Activated CD4-positive, alpha-beta T cell treated with anti-CD3 and anti-CD28 coated beads, Interleukin-2, amount 50 U/mL, for 1 hour (primary cell): Measurements from ENCODE around the gene REX1BD.

ENCODE experiments used
- DNase-seq: peaks from one replicate; pipeline ENCODE4 v3.0.0-alpha.2; 2020

The REX1BD gene

DNA sequence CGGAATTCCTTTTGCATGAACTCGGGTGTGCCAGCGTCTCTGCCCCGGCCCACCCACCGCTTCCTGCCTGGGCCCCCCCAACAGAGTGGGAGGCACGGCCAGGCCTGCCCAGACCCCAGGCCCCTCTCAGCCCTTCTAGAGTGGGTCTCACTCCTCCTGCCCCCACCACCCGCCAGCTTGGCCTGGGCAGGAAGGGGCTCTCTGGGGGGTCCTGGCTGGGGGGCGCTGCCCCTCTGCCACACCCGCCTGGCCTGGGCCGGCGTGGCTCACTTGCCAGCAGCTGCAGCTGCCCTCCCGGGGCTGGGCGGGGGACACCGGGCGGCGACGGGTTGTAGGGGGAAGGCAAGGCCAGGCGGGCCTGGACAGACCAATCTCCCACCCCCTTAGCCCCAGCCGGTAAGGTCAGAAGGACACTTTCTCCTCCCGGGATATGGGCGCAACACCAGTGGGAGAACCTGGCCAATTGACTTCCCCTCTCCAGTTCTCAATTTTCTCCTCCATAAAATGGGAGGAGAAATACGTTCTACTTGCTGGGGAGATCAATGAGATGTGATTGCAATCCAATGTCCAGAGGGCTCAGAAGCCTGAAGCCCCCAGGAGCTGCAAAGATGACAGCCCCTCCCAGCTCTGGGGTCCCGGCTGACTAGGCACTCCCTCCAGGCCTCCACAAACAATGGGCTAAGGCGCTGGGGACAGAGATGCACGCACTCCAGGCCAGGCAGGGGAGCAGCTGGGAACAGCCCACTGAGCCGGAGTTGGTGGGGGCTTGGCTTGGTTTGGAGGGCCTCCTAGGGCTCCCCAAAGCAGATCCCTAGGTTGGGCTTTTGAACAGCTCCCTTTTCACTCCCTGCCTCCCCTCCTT, 15.6 kb downstream of the REX1BD start:
- no peak for DNase-seq

DNA sequence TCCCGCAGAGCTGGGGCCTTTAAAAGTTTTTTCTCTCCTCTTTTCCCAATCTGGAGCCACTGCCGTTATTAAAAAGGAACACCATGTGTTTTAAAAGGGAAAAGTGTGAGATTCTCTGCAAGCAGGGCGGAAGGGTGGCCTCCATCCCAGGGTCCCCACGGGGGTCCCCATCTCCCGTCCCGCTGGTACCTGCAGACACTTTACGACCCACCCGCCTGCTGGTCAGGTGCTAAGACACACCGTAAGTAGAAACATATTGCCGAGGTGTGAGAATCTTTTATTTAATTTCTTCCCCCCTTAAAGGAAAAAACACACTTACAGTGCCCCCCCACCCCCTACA, 16.2 kb downstream of the REX1BD start:
- DNase-seq: no peak

DNA sequence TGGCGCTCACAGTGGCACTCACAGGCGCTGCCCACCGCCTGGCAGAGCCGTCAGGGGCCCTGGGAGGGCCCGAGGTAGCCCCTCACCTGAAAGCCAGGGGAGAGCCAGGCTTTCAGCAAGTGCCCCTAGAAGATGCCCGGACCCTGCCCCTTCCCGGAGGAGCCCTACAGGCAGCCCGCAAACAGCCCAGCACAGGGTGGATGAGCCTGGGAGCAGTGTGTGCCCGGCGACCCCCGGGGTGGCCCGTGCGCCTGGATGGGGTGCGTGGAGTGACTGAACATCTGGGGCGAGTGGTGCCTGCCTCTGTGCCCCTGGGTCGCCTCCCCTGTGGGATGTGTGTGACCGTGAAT, 16.6 kb downstream of the REX1BD start:
- DNase-seq: no peak

DNA sequence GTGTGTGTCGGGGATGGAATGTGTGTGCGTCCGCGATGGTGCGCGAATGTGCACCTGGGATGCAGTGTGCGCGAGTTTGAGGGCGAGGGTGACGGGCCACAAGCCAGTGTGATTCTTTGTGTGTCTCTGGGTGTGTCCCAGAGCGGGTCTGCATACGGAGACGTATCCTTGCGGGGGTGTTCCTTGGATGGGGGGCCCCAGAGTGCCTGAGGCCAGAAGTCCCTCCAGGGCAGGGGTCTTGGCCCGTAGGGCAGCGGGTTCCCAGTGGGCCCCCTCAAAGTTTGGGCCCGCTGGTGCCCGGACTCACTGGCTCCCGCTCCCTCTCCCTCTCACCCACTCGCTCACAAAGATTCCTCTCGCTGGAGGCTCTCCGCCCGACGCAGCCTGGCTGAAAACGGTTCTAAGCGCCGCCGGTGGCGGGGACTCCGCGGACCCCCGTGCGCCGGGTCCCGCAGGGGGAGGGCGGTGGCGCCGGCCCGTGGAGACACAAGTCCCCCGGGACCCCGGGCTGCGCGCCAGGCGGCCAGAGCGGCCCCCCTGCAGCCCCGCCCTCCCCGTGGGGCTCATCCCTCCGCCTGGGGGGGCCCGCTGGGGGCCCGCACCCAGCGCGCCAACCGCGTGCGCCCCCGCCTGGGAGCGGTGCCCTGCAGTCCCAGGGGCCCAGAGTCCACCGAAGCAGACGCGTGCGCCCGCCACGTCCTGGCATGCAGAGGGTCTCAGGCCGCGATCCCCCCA, 17.1 kb downstream of the REX1BD start:
- no peak for DNase-seq

DNA sequence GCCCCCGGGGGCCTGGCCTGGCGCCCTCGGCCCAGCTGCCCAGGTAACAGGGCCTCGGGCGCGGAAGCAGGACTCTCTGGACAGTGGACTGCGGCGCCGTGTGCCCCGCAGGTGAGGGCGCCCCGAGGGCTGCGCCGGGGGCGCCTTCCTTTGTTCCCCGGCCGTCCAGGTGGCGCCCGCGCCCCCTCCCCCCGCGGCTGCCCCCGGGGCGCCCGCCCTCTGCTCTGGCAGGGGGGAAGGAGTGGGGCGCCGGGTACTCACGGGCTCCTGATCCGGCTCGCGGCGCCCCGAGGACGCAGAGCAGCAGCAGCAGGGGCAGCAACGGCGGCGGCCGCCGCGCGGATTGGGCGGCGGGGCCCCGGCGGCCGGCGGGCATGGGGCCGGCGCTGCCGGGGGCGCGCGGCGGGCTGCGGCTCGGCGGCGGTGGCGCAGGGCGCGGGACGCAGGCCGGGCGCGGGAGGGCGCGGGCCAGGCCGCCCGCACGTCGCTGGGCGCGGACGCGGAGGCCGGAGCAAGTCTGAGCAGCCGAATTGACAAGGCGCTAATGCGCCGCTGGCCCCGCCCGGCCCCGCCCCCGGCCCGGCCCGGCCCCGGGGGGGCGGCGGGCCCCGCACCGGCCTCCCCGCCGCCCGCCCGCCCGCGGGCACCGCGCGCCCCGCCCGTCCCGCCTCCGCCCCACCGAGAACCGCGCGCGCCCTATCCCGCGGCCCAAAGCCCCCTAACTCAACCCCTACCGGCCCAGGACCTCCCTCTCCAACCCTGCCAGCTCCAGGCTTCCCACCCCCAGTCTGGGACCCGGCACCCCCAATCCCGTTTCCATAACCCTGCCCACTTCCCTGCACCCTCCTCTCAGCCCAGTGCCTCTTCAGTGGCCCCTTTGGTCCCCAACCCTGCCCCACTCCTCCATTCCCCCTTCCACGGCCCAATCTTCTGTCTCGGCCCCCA, 18.0 kb downstream of the REX1BD start, which contains the start of gene CRLF1:
Gene CRLF1, minus strand, starts transcription at position 519 of the 945 bp plus-strand sequence. Its CDS starts 143 bp downstream, at position 376.
- no peak for DNase-seq

DNA sequence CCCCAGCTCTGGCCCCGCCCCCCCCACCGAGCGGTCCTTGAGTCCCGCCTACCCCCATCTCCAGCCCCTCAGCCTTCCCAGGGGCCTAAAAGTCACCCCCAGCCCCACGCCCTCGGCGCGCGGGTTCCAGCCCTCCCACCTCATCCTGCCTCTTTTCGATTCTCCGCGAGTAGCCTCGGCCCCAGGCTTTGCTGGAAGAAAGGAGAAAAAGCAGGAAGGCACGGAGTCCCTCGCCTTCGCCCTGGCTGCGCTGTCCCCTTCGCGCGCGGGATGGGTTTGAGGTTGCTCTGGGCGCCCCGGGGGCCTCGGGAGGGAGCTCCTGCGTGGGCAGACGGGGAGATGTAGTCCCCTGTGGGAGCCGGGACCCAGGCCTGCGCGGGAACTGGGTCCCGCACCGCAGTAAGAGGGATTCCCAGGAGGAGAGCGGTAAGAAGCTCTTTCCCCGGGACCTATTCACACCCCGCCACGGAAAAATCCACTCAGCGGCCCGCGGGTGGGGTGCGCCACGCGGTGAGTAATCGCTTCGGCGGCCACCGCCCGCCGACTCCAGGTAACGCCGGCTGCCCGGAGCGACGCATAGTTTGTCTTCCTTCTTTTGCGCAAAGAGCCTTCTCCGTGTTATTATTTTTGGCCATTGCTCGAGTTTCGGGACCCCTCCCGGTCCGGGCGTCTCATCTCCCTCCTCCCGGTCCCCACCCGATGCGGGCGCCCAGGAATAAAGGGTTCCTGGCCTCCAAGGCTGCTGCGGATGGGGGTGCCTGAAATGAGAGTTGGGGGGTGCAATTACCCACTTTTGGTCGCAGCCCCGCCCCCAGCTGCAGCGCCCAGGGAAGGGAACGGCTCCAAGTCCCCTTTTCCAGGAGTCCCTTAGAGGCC, 18.9 kb downstream of the REX1BD start:
- peak; percentile 37 for DNase-seq

DNA sequence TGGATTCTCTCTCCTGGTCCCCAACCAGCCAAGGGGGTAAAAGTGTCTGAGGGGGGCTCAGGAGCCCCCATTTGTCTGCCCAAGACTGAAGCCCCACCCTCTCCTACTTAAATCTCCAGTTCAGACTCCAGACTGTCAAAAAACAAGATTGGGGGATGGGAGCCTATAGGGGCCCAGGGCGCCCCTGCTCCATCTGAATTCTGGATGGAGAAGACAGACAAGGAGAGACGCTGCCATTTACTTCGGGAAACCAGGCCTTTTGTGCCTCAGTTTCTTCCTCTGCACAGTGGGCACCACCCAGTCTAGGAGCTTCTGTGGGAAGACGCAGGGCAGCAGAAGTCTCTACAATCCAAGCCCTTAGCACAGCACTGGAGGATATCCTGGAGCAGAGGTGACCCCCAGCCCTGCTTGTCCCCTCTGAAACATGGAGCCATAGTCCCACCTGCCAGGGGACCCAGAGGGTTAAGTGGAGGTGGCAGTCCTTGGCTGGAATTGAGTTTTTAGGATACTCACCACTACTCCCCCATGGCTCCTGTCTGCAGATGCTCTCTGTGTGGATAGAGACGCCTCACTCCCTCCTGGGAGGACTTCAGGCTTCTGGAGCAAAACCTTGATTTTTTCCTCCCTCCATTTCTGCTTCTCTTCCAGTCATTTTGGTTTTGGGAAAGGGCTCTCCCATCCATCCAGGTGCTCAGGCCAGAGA, 19.7 kb downstream of the REX1BD start:
- no peak for DNase-seq

DNA sequence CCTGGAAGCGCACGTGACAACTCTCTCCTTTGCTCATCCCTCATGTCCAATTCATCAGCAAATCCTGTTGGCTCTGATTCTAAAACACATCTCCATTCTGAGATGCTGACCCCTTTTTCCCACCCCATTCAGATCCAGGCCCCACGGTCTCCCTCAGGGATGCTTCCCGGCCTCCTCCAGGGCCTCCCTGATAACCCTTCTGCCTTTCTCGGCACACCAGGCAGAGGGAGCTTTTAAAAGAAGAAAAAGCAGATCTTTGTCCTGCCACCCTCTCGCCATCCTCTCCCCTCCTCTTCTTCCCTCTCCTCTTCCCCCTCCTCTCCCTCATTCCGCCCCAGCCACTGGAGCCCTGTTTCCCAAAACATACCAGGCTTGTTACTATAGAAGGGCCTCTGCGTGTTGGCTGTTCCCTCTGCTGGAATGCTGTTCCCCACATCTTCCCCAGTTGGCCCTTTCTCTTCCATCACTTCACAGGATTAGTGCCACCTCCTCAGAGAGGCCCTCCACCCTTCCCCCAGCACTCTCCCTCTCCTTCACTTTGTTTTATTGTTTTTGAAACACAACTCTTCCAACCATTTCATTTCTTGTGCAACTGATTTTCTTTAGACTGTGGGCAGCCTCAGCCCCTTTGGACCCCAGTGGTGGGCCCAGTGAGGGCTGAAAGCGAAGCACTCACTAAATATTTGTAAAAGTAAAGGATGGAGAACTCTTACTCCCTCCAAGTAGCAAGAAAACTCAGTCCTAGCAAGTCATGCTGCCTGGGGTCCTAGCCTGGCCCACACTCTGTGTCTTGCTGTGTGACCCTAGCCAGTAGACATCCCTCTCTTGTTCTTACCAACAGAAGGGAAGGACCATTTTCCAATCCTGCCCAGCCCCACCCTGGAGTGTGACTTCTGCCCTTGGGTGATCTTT, 20.5 kb downstream of the REX1BD start:
- DNase-seq: no peak

DNA sequence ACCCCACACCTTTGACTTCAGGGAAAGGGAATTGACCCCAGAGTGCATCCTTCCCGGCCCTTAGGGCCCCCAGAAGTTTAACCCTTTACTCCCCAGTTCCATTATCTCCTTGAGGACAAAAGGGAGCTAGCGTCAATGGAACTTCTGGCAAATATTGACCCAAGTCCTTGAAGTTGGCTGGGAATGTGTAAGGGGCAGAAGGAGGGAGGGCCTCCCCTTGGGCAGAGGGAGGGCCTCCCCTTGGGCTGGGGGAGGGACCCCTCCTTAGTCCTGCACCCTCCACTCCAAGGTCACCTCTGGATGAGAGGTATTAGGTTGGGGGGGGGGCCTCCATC, 21.1 kb downstream of the REX1BD start:
- no peak for DNase-seq

DNA sequence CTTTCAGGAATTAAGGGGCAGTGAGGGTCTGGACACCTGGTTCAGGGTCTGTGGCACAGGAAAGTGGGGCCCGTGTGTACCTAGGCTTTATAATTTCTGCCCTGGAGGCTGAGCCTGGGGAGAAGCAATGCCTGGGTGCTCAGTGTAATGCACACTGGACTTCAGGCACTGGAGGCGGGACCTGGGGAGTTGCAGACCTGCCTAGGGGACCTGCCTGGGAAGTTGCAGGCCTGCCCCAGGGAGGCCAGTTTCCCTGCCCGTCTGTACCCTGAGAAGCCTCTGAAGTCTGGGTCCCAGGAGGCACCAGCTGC, 21.6 kb downstream of the REX1BD start:
- no peak for DNase-seq

DNA sequence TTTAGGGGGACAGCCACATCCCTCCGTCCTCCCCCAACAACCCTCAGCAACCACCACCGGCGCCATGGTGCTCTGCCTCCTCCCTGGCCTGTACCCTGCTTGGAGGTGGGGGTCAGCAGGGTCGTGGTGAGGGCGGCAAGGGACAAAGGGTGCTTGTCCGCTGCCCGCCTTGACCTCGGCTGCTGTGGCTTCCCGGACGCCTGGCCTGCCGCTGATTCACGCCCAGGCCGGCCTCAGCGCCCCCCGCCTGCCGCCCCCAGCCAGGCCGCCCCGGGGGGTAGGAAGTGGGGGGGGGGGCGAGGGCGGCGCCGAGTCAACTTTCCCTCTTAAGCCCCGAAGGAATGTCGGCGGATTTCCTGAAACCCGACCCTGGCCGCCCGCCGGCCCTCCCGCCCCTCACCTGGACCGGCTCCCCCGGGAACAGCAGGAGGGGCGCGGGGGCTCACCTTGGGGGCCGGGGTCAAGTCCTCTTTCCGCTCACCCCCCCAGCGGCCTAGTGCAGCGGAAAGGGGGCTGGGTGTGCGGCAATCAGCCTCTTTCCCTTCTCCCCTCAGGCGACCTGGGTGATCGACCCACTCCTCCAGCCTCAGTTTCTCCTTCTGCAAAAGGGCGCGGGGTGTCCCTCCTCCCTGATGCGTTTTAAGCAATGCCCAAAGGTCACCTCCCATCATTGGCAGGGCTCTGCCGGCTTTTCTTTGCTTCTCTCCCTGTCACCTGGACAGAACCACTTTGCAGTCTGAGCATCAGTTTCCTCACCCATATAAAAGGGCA, 22.1 kb downstream of the REX1BD start:
- no peak for DNase-seq

DNA sequence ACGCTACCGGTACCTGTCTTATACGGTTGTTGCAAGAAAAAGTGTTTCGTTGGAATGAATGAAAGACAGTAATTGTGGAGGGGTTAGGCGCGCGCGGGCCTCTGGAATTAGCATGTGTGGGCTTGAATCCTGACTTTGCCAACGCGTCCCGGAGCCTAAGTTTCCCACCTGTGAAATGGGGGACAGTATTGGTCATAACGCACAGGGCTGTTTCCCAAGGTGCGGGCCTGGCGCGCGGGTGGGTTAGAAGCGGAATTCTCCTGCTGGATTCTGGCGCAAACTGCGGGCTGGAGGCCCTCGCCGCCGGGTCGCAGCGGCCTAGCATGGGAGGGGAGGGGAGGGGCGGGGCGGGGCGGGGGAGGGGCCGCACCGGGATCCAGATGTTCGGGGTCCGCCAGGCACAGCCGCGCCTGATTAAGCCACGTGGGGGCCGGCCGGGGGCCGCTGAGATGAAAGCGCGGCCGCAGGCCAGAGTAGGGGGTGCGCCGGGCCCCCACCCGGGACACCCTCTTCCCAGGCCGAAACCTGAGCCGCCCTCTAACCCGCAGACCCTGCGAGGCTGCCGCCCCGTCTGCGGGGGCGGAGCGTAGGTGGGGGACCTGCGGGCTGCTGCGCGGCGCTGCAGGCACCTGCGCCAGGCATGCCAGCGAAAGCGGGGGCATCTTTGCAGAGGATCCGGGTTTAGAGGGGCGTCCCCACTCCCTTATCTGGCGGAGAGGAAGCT, 22.9 kb downstream of the REX1BD start:
- no peak for DNase-seq

DNA sequence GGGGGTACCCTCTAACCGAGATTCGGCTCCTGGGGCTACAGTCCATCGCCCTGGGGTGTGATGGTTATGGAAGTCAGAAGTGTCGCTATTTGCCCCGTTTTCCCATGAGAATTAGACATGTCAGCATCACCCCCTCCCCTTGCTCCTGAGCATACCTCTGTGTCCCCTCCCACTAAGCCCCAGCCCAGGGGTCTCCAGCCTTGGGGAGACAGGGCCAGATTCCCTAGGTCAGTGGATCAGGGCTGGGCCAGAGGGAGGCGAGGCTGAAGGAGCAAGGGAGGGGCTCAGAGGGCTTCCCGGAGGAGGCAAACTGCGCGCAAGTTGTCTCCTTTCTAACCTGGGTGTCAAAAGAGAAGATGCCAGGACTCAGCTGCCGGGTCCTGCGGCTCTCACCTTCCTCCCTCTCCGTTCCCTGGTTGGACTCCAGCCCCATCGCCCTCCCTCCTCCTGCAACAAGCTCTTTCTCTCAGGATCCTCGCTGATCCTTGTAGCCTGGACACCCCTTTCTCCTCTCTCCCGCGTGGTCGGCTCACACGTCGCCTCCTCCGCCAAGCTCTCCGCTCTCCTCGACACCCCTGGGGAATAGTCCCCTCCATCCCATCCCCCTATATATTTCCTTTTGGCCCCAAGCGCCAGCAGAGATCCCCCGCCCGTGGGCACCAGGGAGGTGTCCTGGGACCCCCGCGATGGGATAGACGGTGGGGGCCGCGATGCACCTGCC, 23.6 kb downstream of the REX1BD start:
- DNase-seq: no peak

DNA sequence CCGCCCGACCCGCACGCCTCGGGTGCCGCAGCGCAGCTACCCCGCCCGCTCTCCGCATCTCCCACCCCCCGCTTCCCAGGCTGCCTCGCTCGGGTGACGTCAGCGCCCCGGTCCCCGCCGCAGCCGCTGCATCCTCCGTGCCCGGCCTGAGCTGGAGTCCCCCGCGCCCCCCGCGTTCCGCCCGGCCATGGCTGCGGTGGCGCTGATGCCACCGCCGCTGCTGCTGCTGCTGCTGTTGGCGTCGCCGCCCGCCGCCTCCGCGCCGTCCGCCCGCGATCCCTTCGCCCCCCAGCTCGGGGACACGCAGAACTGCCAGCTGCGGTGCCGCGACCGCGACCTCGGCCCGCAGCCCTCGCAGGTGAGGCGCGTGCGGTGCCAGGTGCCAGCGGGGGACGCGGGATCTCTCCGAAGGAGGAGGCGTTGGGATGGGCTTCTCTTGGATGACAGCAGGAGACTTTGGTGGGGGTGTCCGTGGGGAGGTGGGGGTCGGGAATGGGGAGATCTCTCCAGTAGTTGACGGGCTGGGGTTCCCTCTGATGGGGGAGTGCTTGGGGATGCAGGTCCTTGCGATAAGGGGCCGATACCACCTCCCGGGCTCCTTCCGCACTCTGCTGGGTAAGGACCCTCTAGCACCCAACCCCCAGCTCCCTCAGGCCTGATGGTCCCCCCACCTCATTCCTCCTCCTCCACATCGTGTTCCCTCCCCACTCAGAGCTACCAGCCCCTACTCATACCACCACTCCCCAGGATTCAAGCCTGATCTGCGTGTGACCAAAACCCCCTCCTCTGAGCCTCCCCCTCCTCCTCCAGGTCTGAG, 24.4 kb downstream of the REX1BD start, which contains the start of gene TMEM59L:
Gene TMEM59L, plus strand, starts transcription at position 99 of the 817 bp plus-strand sequence. Its CDS starts 89 bp downstream, at position 188.
- peak; percentile 52 for DNase-seq

DNA sequence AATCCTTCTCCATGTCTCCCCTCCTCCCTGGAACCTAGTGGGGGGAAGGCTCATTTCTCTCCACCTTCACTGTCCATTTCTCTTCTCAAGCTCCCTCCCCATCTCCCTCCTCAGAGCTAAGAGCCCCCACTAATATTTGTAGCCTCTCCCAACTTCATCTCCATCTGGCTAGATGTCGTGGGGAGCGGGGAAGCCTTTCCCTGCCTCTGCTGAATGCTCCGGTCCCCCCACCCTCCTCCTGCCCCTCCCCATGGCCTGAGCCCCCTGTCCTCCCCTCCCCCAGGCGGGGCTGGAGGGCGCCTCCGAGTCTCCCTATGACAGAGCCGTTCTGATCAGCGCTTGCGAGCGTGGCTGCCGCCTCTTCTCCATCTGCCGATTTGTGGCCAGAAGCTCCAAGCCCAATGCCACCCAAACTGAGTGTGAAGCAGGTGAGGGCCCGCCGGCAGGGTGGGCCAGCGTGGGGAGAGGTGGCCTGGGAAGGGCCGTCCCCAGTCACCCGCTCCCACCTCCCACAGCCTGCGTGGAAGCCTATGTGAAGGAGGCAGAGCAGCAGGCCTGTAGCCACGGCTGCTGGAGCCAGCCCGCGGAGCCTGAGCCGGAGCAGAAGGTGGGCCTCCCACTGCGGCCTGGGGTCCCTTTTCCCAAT, 25.1 kb downstream of the REX1BD start:
- DNase-seq: no peak

DNA sequence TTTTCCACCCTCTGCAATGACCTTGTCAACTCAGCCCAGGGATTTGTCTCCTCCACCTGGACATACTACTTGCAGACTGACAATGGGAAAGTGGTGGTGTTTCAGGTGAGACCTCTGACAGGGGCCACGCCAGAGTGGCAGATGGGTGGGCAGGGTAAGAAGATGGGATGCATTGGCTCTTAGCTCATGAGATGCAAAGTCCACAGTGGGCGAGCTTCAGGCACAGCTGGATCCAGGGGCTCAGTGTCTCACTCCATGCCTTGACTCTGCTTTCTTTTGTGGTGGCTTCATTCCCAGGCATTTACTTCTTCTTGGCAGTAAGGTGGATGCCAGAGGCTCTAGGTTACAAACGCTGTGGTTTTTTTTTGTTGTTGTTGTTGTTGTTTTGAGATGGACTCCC, 27.4 kb downstream of the REX1BD start:
- no peak for DNase-seq

DNA sequence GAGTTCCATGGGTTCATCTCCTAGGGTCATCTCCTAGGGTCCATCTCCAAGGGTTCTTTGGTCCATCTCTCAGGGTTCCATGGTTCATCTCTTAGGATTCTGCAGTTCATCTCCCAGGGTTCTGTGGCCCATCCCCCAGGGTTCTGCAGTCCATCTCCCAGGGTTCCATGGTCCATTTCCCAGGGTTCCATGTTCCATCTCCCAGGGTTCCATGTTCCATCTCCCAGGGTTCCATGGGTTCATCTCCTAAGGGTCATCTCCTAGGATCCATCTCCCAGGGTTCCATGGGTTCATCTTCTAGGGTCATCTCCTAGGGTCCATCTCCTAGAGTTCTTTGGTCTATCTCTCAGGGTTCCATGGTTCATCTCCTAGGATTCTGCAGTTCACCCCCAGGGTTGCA, 29.0 kb downstream of the REX1BD start:
- DNase-seq: no peak
